HG02852 (cell line): ENCODE results near the gene MMS22L.

Experiments
- ATAC-seq: cut with Tn5 transposase; IDR thresholded peaks from one replicate; pipeline ENCODE4 v1.9.1; 2021; ENCODE audit warnings: mild to moderate bottlenecking, moderate library complexity; ENCODE audit not compliant: unreplicated experiment

MMS22L gene

GRCh38 chr6:97282726-97283617 lies at the start of gene MMS22L:
MMS22L (minus strand) TSS chr6:97283216; CDS start chr6:97282477, 739 bp downstream.
- ATAC-seq: peak; percentile 97

GRCh38 chr6:97322811-97323210 lies 39.8 kb upstream of the MMS22L start:
- no peak for ATAC-seq

GRCh38 chr6:97322226-97322625 lies 39.2 kb upstream of the MMS22L start:
- no peak for ATAC-seq

- ATAC-seq: no peak
These were observed 34.0 kb upstream of the MMS22L start for GRCh38 chr6:97316978-97317377.

GRCh38 chr6:97312241-97312640 lies 29.2 kb upstream of the MMS22L start:
- ATAC-seq: no peak

- no peak for ATAC-seq
These were observed 23.7 kb upstream of the MMS22L start for GRCh38 chr6:97306544-97307320.

- no peak for ATAC-seq
These were observed 22.5 kb upstream of the MMS22L start for GRCh38 chr6:97305414-97306066.

- no peak for ATAC-seq
These were observed 21.7 kb upstream of the MMS22L start for GRCh38 chr6:97304701-97305100.

- peak; percentile 61 for ATAC-seq
These were observed 11.4 kb upstream of the MMS22L start for GRCh38 chr6:97294451-97294850.

- ATAC-seq: no peak
These were observed 10.2 kb upstream of the MMS22L start for GRCh38 chr6:97293198-97293696.

GRCh38 chr6:97292671-97293070 lies 9.7 kb upstream of the MMS22L start:
- ATAC-seq: no peak

- ATAC-seq: no peak
These were observed 8.9 kb upstream of the MMS22L start for GRCh38 chr6:97291896-97292295.

- ATAC-seq: no peak
These were observed 6.3 kb upstream of the MMS22L start for GRCh38 chr6:97289332-97289731.

GRCh38 chr6:97288188-97288587 lies 5.2 kb upstream of the MMS22L start:
- ATAC-seq: no peak

GRCh38 chr6:97282238-97282725 lies 734 bp downstream of the MMS22L start:
- ATAC-seq: peak; percentile 7

GRCh38 chr6:97280766-97281165 lies 2.2 kb downstream of the MMS22L start:
- ATAC-seq: no peak

GRCh38 chr6:97275804-97276203 lies 7.2 kb downstream of the MMS22L start:
- ATAC-seq: no peak

- no peak for ATAC-seq
These were observed 13.2 kb downstream of the MMS22L start for GRCh38 chr6:97269821-97270220.

GRCh38 chr6:97262676-97263075 lies 20.3 kb downstream of the MMS22L start:
- ATAC-seq: no peak

- ATAC-seq: no peak
These were observed 36.2 kb downstream of the MMS22L start for GRCh38 chr6:97246842-97247241.

GRCh38 chr6:97240222-97240621 lies 42.8 kb downstream of the MMS22L start:
- no peak for ATAC-seq
